IPS-11a (cell line): ENCODE measurements around the gene EPAS1.

Experiments
- H3K4me3 ChIP-seq: one replicate; pipeline ENCODE4 v1.5.1; 2013; ENCODE audit warnings: low read depth, low read length, control low read depth

EPAS1 gene

GRCh38 chr2:46338674-46339073, 41.5 kb downstream of the EPAS1 start:
- H3K4me3 ChIP-seq = no peak overlapping the region

- no peak overlapping the region for H3K4me3 ChIP-seq
Measured at GRCh38 chr2:46339200-46339599, 42.0 kb downstream of the EPAS1 start.

- no peak overlapping the region for H3K4me3 ChIP-seq
Measured at GRCh38 chr2:46339676-46340459, 42.7 kb downstream of the EPAS1 start.

GRCh38 chr2:46340740-46341420, 43.7 kb downstream of the EPAS1 start:
- H3K4me3 ChIP-seq = no peak overlapping the region

GRCh38 chr2:46342566-46343315, 45.5 kb downstream of the EPAS1 start:
- H3K4me3 ChIP-seq = no peak overlapping the region

- no peak overlapping the region for H3K4me3 ChIP-seq
Measured at GRCh38 chr2:46344706-46345105, 47.5 kb downstream of the EPAS1 start.

GRCh38 chr2:46345775-46346174, 48.6 kb downstream of the EPAS1 start:
- H3K4me3 ChIP-seq = no peak overlapping the region

- no peak overlapping the region for H3K4me3 ChIP-seq
Measured at GRCh38 chr2:46346719-46347118, 49.5 kb downstream of the EPAS1 start.

- no peak overlapping the region for H3K4me3 ChIP-seq
Measured at GRCh38 chr2:46347648-46348280, 50.6 kb downstream of the EPAS1 start.

- no peak overlapping the region for H3K4me3 ChIP-seq
Measured at GRCh38 chr2:46349115-46349547, 51.9 kb downstream of the EPAS1 start.

GRCh38 chr2:46350029-46350689, 53.0 kb downstream of the EPAS1 start:
- no peak overlapping the region for H3K4me3 ChIP-seq

GRCh38 chr2:46351098-46351749, 54.0 kb downstream of the EPAS1 start:
- H3K4me3 ChIP-seq = no peak overlapping the region

GRCh38 chr2:46351750-46352138, 54.5 kb downstream of the EPAS1 start:
- no peak overlapping the region for H3K4me3 ChIP-seq

GRCh38 chr2:46352621-46353020, 55.4 kb downstream of the EPAS1 start:
- H3K4me3 ChIP-seq = no peak overlapping the region

GRCh38 chr2:46353509-46353908, 56.3 kb downstream of the EPAS1 start:
- H3K4me3 ChIP-seq = no peak overlapping the region

- H3K4me3 ChIP-seq = no peak overlapping the region
Measured at GRCh38 chr2:46355756-46356155, 58.5 kb downstream of the EPAS1 start.

GRCh38 chr2:46356991-46357390, 59.8 kb downstream of the EPAS1 start:
- no peak overlapping the region for H3K4me3 ChIP-seq

- no peak overlapping the region for H3K4me3 ChIP-seq
Measured at GRCh38 chr2:46358713-46359112, 61.5 kb downstream of the EPAS1 start.

- no peak overlapping the region for H3K4me3 ChIP-seq
Measured at GRCh38 chr2:46360303-46360702, 63.1 kb downstream of the EPAS1 start.
